SK-N-SH (cell line): ENCODE data around the gene GINS3. TPM values are rescaled to one million over a fixed set of nuclear protein-coding genes. Genes with fewer than 3 reads are reported as not detected.

Experiments used
- CTCF ChIA-PET: fragments of 300-600, 350-600 bp; formaldehyde crosslinking; extraction: SDS; loops from one replicate; lab custom pipeline; 2021; lab: Yijun Ruan, JAX
- POLR2A ChIA-PET: fragments of 350-600 bp; sonication (Branson Sonifier 250); formaldehyde crosslinking; extraction: SDS; loops from one replicate; lab custom pipeline; 2020; ENCODE audit warnings: antibody characterized with exemption, inconsistent platforms; lab: Yijun Ruan, JAX
- DNase-seq: peaks from one replicate; pipeline ENCODE4 v3.0.0; 2012
- H2AFZ ChIP-seq: fragments of 200-600 bp; sonication (generic); 2 replicates; pipeline ENCODE4 v1.8.1; 2016; ENCODE audit warnings: antibody characterized with exemption, mild to moderate bottlenecking, low read depth
- H3F3A ChIP-seq: fragments of 200-600 bp; sonication (generic); replicated peaks from 2 replicates; pipeline ENCODE3; 2016; ENCODE audit warnings: antibody characterized with exemption, mild to moderate bottlenecking; ENCODE audit not compliant: insufficient read depth
- H3K27ac ChIP-seq, 2 experiments: fragments of 200-500 bp in 1 of 2; fragments of 200-600 bp in 1 of 2; sonication (Bioruptor generic) in 1 of 2; sonication (generic), shearing (Covaris generic) in 1 of 2; 2 replicates each; pipeline versions ENCODE4 v1.5.1 to v1.6.1; 2014 to 2016; ENCODE audit warnings: low read depth in 2 of 2, inconsistent platforms in 1 of 2, low read length in 1 of 2, mild to moderate bottlenecking in 1 of 2, mixed read lengths in 1 of 2
- H3K27me3 ChIP-seq: fragments of 200-600 bp; sonication (generic), shearing (Covaris generic); 2 replicates; pipeline ENCODE4 v1.6.1; 2016; ENCODE audit warnings: mixed run types; ENCODE audit not compliant: insufficient read depth
- H3K36me3 ChIP-seq, 2 experiments: fragments of 200-500 bp in 1 of 2; fragments of 200-600 bp in 1 of 2; sonication (Bioruptor generic) in 1 of 2; sonication (generic) in 1 of 2; replicated peaks in 1 of 2; 2 replicates each; pipeline versions ENCODE3 to v1.5.1; 2014 to 2016; ENCODE audit warnings: low read length in 1 of 2, mild to moderate bottlenecking in 1 of 2; ENCODE audit not compliant: insufficient read depth in 2 of 2, control insufficient read depth in 1 of 2
- H3K4me1 ChIP-seq, 2 experiments: fragments of 200-500 bp in 1 of 2; fragments of 200-600 bp in 1 of 2; sonication (Bioruptor generic) in 1 of 2; sonication (generic), shearing (Covaris generic) in 1 of 2; 2 replicates each; pipeline versions ENCODE4 v1.5.1 to v1.6.1; 2014 to 2016; ENCODE audit warnings: low read depth in 1 of 2, low read length in 1 of 2, mixed run types in 1 of 2; ENCODE audit not compliant: insufficient read depth in 2 of 2, control insufficient read depth in 1 of 2
- H3K4me2 ChIP-seq: fragments of 200-600 bp; sonication (generic), shearing (Covaris generic); 2 replicates; pipeline ENCODE4 v1.6.1; 2017; ENCODE audit warnings: mixed run types
- H3K4me3 ChIP-seq, 2 experiments: fragments of 200-500 bp in 1 of 2; fragments of 200-600 bp in 1 of 2; sonication (Bioruptor generic) in 1 of 2; sonication (generic), shearing (Covaris generic) in 1 of 2; 2 replicates each; pipeline versions ENCODE4 v1.5.1 to v1.8.1; 2014 to 2016; ENCODE audit warnings: low read depth in 2 of 2, inconsistent platforms in 1 of 2, low read length in 1 of 2, mild to moderate bottlenecking in 1 of 2, mixed read lengths in 1 of 2, moderate library complexity in 1 of 2
- H3K79me2 ChIP-seq: fragments of 200-600 bp; sonication (generic); 2 replicates; pipeline ENCODE4 v1.8.1; 2017; ENCODE audit warnings: mild to moderate bottlenecking; ENCODE audit not compliant: insufficient read depth
- H3K9ac ChIP-seq: fragments of 200-600 bp; sonication (generic); 2 replicates; pipeline ENCODE4 v1.6.1; 2017; ENCODE audit warnings: mixed run types
- H3K9me2 ChIP-seq: fragments of 200-600 bp; sonication (generic); 2 replicates; pipeline ENCODE4 v1.6.1; 2017; ENCODE audit warnings: mixed run types
- H3K9me3 ChIP-seq: fragments of 200-600 bp; sonication (generic); 2 replicates; pipeline ENCODE4 v1.6.1; 2017; ENCODE audit warnings: mixed run types, mild to moderate bottlenecking, moderate library complexity
- H4K20me1 ChIP-seq: fragments of 200-600 bp; sonication (generic); 2 replicates; pipeline ENCODE4 v1.6.1; 2017; ENCODE audit warnings: mild to moderate bottlenecking, mixed run types; ENCODE audit not compliant: insufficient read depth
- CHD2 ChIP-seq: fragments of 150-350 bp; IDR thresholded peaks from 2 replicates; pipeline ENCODE4 v1.6.1; 2018; ENCODE audit warnings: low read length; ENCODE audit not compliant: partially characterized antibody
- EP300 ChIP-seq, 2 experiments: IDR thresholded peaks; 2 replicates each; pipeline versions ENCODE4 v1.4.0 to v1.6.1; 2012; ENCODE audit warnings: borderline replicate concordance in 1 of 2, low read depth in 1 of 2, low read length in 1 of 2
- FOSL2 ChIP-seq: IDR thresholded peaks from 2 replicates; pipeline ENCODE4 v1.4.0; 2012; ENCODE audit warnings: low read depth, mild to moderate bottlenecking, moderate library complexity, borderline replicate concordance
- FOXJ3 ChIP-seq: sonication (generic); formaldehyde crosslinking; IDR thresholded peaks from 2 replicates; pipeline ENCODE4 v1.5.1; 2020; ENCODE audit warnings: mild to moderate bottlenecking, missing genetic modification reagents
- GABPA ChIP-seq: IDR thresholded peaks from 2 replicates; pipeline ENCODE4 v1.4.0; 2012; ENCODE audit warnings: low read depth, mild to moderate bottlenecking
- JUND ChIP-seq: IDR thresholded peaks from 2 replicates; pipeline ENCODE4 v1.4.0; 2012
- MEF2A ChIP-seq: IDR thresholded peaks from 2 replicates; pipeline ENCODE4 v1.4.0; 2012; ENCODE audit warnings: low read depth, borderline replicate concordance
- NRF1 ChIP-seq: IDR thresholded peaks from 2 replicates; pipeline ENCODE4 v1.6.1; 2012; ENCODE audit warnings: low read depth, mild to moderate bottlenecking, low read length
- PBX3 ChIP-seq: IDR thresholded peaks from 2 replicates; pipeline ENCODE4; 2012
- POLR2AphosphoS5 ChIP-seq: IDR thresholded peaks from 2 replicates; pipeline ENCODE4 v1.6.1; 2012; ENCODE audit warnings: low read depth, low read length
- RCOR1 ChIP-seq: fragments of 150-350 bp; IDR thresholded peaks from 2 replicates; pipeline ENCODE4 v1.6.1; 2017; ENCODE audit warnings: antibody characterized with exemption, low read length
- REST ChIP-seq: IDR thresholded peaks from 2 replicates; pipeline ENCODE4 v1.6.1; 2012; ENCODE audit warnings: mild to moderate bottlenecking, low read depth, low read length, moderate library complexity
- RFX5 ChIP-seq: IDR thresholded peaks from 2 replicates; pipeline ENCODE4 v1.6.1; 2012; ENCODE audit warnings: mild to moderate bottlenecking, improper control_type of control experiment, low read length
- RXRA ChIP-seq: IDR thresholded peaks from 2 replicates; pipeline ENCODE4 v1.4.0; 2012; ENCODE audit warnings: low read depth, mild to moderate bottlenecking, borderline replicate concordance
- TAF1 ChIP-seq: IDR thresholded peaks from 2 replicates; pipeline ENCODE4 v1.6.1; 2012; ENCODE audit warnings: low read depth, mild to moderate bottlenecking, low read length, moderate library complexity, borderline replicate concordance
- USF2 ChIP-seq: fragments of 150-350 bp; IDR thresholded peaks from 2 replicates; pipeline ENCODE4 v1.6.1; 2017; ENCODE audit warnings: antibody characterized with exemption, low read length, low read depth, borderline replicate concordance
- YY1 ChIP-seq: IDR thresholded peaks from 2 replicates; pipeline ENCODE4 v1.4.0; 2012; ENCODE audit warnings: low read depth, mild to moderate bottlenecking
- WGBS: methylation state at CpG from one replicate; pipeline ENCODE4 v1.1.6; 2017; ENCODE audit warnings: low lambda C conversion rate; 5-methylcytosine and 5-hydroxymethylcytosine counted together
- polyA plus RNA-seq, 3 experiments: library from polyadenylated mRNA; depleted of rRNA; stranded (reverse); fragments of >200 nt; gene quantifications; 2 replicates each; pipeline ENCODE4 v1.2.3, GENCODE V29; 2012
- TF ChIP-seq, protein P1 (sequence below): IDR thresholded peaks from 2 replicates; pipeline ENCODE4 v1.4.0; 2012; ENCODE audit warnings: low read depth, borderline replicate concordance
- TF ChIP-seq, protein P2 (sequence below): IDR thresholded peaks from 2 replicates; pipeline ENCODE4 v1.4.0; 2012; ENCODE audit warnings: low read depth, borderline replicate concordance

GINS3 gene
- polyA plus RNA-seq, 1 of the 3 experiments (the other 2 are of a cell fraction), result 8.7 TPM

- no peak overlapping the region for H3K4me3 ChIP-seq
- H3K27me3 ChIP-seq, result no peaks in the 10 kb centered on the region
- CTCF ChIA-PET, result interaction anchor here (0.6 to 2.0 kb wide), 4 partner anchors 10 to 117 kb away, joined by 3 to 18 read pairs (median 3); no protein-coding TSS in a partner anchor
- H3K27ac ChIP-seq, result no peak overlapping the region
- no peak overlapping the region for H3K9ac ChIP-seq
- no peak overlapping the region for H2AFZ ChIP-seq
- H3K79me2 ChIP-seq, result no peaks in the 10 kb centered on the region
- peaks cover 16% of the 10 kb centered on the region for H3F3A ChIP-seq
- no peak for DNase-seq
- WGBS, result 83% methylated on average over 2 of the region's 2 CpGs
- H3K4me2 ChIP-seq, result no peak overlapping the region
- no peaks in the 10 kb centered on the region for H3K9me2 ChIP-seq
- H3K9me3 ChIP-seq, result no peaks in the 10 kb centered on the region
- POLR2A ChIA-PET, result interaction anchor here (0.6 kb wide), 2 partner anchors 8 to 181 kb away, joined by 3 read pairs; no protein-coding TSS in a partner anchor
- TF ChIP-seq, protein P1, sequence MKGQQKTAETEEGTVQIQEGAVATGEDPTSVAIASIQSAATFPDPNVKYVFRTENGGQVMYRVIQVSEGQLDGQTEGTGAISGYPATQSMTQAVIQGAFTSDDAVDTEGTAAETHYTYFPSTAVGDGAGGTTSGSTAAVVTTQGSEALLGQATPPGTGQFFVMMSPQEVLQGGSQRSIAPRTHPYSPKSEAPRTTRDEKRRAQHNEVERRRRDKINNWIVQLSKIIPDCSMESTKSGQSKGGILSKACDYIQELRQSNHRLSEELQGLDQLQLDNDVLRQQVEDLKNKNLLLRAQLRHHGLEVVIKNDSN, result no peak
- peaks cover 6 to 35% of the 10 kb centered on the region in 2 experiments for H3K4me1 ChIP-seq
- no peaks in the 10 kb centered on the region for H3K36me3 ChIP-seq
- peaks cover 3% of the 10 kb centered on the region; the same call in 1 of the 2 replicates for H4K20me1 ChIP-seq
These were observed 61.9 kb downstream of the GINS3 start for GRCh38 chr16:58454178-58454577.

GRCh38 chr16:58454856-58455255, 62.6 kb downstream of the GINS3 start:
- Histone ChIP-seq H3F3A (peaks cover 16% of the 10 kb centered on the region), H3K9me3 (no peaks in the 10 kb centered on the region), H3K4me3 (no peak overlapping the region), H3K27me3 (no peaks in the 10 kb centered on the region), H3K9ac (no peak overlapping the region), H3K4me1 (peaks cover 6 to 28% of the 10 kb centered on the region in 2 experiments), H3K9me2 (no peaks in the 10 kb centered on the region), H3K27ac (no peak overlapping the region), H3K4me2 (no peak overlapping the region), H4K20me1 (peaks cover 3% of the 10 kb centered on the region; the same call in 1 of the 2 replicates), H3K79me2 (no peaks in the 10 kb centered on the region), H2AFZ (no peak overlapping the region), H3K36me3 (no peaks in the 10 kb centered on the region)
- ChIA-PET CTCF (interaction anchor here (0.6 to 2.0 kb wide), 5 partner anchors 9 to 118 kb away, joined by 3 to 18 read pairs (median 3); no protein-coding TSS in a partner anchor), POLR2A (no interaction called here)
- WGBS, result 93% methylated on average over 5 of the region's 5 CpGs
- no peak for DNase-seq
- TF ChIP-seq REST (no peak), TAF1 (no peak), POLR2AphosphoS5 (no peak), RCOR1 (no peak), USF2 (no peak), CHD2 (no peak), NRF1 (no peak), FOSL2 (no peak), FOXJ3 (no peak), YY1 (no peak), PBX3 (no peak), GABPA (no peak), JUND (no peak), MEF2A (no peak), RFX5 (no peak), EP300 (IDR thresholded peaks at IDR 0.05; ENCODE audit: borderline replicate concordance in 1 of 2, low read depth in 1 of 2, low read length in 1 of 2) (no peak), RXRA (no peak)
- TF ChIP-seq, protein P2, sequence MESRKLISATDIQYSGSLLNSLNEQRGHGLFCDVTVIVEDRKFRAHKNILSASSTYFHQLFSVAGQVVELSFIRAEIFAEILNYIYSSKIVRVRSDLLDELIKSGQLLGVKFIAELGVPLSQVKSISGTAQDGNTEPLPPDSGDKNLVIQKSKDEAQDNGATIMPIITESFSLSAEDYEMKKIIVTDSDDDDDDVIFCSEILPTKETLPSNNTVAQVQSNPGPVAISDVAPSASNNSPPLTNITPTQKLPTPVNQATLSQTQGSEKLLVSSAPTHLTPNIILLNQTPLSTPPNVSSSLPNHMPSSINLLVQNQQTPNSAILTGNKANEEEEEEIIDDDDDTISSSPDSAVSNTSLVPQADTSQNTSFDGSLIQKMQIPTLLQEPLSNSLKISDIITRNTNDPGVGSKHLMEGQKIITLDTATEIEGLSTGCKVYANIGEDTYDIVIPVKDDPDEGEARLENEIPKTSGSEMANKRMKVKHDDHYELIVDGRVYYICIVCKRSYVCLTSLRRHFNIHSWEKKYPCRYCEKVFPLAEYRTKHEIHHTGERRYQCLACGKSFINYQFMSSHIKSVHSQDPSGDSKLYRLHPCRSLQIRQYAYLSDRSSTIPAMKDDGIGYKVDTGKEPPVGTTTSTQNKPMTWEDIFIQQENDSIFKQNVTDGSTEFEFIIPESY, result no peak
